SK-N-MC (cell line): ENCODE measurements around the gene CD248.

Experiments
- EZH2 ChIP-seq: fragments of 200-600 bp; sonication (generic); IDR thresholded peaks from one replicate; pipeline ENCODE4 v1.6.1; 2017; ENCODE audit warnings: antibody characterized with exemption
- POLR2AphosphoS5 ChIP-seq: IDR thresholded peaks from 2 replicates; pipeline ENCODE4 v1.6.1; 2012; ENCODE audit warnings: mild to moderate bottlenecking, low read depth, low read length, borderline replicate concordance

GRCh38 chr11:66272596-66272995, 44.2 kb downstream of the CD248 start:
- TF ChIP-seq EZH2, result no peak
- TF ChIP-seq POLR2AphosphoS5, result no peak
